WERI-Rb-1 (cell line): Measurements from ENCODE around the gene KCNIP1.

Experiments
- DNase-seq: peaks from one replicate; pipeline ENCODE4 v3.0.0-alpha.2; 2020
- H3K27ac ChIP-seq: fragments of 250-450 bp; sonication (Bioruptor Pico); 2 replicates; pipeline ENCODE4 v1.5.1; 2020; ENCODE audit warnings: mild to moderate bottlenecking, moderate library complexity
- H3K27me3 ChIP-seq: fragments of 250-450 bp; sonication (Bioruptor Pico); 2 replicates; pipeline ENCODE4 v1.5.1; 2021; ENCODE audit warnings: mild to moderate bottlenecking, low read depth, moderate library complexity; ENCODE audit not compliant: insufficient read depth, severe bottlenecking
- H3K36me3 ChIP-seq: fragments of 250-450 bp; sonication (Bioruptor Pico); 2 replicates; pipeline ENCODE4 v1.5.1; 2020; ENCODE audit warnings: mild to moderate bottlenecking, moderate library complexity
- H3K4me3 ChIP-seq: 2 replicates; pipeline ENCODE4 v1.5.1; 2011; ENCODE audit warnings: low read depth, mild to moderate bottlenecking, control low read depth, low read length
- H3K9me3 ChIP-seq: fragments of 250-450 bp; sonication (Bioruptor Pico); 2 replicates; pipeline ENCODE4 v1.5.1; 2021; ENCODE audit warnings: mild to moderate bottlenecking, moderate library complexity; ENCODE audit not compliant: severe bottlenecking
- TF ChIP-seq, protein P1 (sequence below): IDR thresholded peaks from 2 replicates; pipeline ENCODE4 v1.5.1; 2011; ENCODE audit warnings: low read depth, mild to moderate bottlenecking, control low read depth, inconsistent platforms, low read length

Gene KCNIP1

DNA sequence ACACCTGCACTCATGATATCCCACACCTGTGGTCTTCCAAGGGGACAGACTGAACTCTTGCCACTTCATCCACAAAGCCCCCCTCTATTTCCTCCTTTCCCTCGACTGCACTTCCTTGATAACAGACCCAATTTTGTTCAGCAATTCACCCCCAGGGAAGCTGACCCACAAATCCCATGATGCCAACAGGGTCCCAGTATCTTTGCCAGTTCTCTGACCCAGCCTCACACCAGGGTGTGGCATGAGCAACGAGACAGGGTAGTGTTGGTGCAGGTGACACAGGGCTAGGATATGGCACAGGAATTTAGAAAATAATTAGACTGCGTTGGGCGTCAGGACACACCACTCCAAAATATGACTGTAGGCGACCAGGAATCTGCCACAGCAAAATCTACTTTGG, 30.2 kb upstream of the KCNIP1 start:
- no peaks in the 10 kb centered on the region for H3K9me3 ChIP-seq
- no peaks in the 10 kb centered on the region for H3K36me3 ChIP-seq
- no peak overlapping the region for H3K27ac ChIP-seq
- TF ChIP-seq, protein P1, sequence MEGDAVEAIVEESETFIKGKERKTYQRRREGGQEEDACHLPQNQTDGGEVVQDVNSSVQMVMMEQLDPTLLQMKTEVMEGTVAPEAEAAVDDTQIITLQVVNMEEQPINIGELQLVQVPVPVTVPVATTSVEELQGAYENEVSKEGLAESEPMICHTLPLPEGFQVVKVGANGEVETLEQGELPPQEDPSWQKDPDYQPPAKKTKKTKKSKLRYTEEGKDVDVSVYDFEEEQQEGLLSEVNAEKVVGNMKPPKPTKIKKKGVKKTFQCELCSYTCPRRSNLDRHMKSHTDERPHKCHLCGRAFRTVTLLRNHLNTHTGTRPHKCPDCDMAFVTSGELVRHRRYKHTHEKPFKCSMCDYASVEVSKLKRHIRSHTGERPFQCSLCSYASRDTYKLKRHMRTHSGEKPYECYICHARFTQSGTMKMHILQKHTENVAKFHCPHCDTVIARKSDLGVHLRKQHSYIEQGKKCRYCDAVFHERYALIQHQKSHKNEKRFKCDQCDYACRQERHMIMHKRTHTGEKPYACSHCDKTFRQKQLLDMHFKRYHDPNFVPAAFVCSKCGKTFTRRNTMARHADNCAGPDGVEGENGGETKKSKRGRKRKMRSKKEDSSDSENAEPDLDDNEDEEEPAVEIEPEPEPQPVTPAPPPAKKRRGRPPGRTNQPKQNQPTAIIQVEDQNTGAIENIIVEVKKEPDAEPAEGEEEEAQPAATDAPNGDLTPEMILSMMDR = no peak
- no peak overlapping the region for H3K4me3 ChIP-seq
- DNase-seq = no peak
- H3K27me3 ChIP-seq = peaks cover 72% of the 10 kb centered on the region

DNA sequence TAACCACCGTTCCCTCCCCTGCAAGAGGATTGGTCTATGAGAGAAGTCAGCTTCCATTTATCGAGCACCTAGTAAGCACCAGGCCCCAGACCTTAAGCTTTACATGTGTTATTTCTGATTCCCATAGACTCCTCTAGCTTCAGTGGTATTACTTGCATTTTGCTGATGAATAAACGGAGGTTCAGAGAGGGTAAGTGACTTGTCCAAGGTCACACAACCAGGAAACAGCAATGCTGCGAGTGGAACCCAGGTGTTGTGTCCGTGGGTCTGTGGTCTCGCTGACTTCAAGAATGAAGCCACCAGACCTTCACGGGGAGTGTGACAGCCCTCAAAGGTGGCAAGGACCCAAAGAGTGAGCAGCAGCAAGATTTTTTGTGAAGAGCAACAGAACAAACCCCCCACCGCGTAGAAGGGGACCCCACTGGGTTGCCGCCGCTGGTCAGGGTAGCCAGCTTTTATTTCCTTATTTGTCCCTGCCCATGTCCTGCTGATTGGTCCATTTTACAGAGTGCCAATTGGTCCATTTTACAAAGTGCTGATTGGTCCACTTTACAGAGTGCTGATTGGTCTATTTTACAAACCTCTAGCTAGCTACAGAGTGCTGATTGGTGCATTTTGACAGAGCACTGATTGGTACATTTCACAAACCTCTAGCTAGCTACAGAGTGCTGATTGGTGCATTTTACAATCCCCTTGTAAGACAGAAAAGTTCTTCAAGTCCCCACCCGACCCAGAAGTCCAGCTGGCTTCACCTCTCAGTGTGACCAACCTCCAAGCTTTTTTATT, 29.1 kb upstream of the KCNIP1 start:
- no peak for DNase-seq
- Histone ChIP-seq H3K4me3 (no peak overlapping the region), H3K9me3 (no peaks in the 10 kb centered on the region), H3K36me3 (no peaks in the 10 kb centered on the region), H3K27ac (no peak overlapping the region), H3K27me3 (peaks cover 71% of the 10 kb centered on the region)
- TF ChIP-seq, protein P1 = no peak

DNA sequence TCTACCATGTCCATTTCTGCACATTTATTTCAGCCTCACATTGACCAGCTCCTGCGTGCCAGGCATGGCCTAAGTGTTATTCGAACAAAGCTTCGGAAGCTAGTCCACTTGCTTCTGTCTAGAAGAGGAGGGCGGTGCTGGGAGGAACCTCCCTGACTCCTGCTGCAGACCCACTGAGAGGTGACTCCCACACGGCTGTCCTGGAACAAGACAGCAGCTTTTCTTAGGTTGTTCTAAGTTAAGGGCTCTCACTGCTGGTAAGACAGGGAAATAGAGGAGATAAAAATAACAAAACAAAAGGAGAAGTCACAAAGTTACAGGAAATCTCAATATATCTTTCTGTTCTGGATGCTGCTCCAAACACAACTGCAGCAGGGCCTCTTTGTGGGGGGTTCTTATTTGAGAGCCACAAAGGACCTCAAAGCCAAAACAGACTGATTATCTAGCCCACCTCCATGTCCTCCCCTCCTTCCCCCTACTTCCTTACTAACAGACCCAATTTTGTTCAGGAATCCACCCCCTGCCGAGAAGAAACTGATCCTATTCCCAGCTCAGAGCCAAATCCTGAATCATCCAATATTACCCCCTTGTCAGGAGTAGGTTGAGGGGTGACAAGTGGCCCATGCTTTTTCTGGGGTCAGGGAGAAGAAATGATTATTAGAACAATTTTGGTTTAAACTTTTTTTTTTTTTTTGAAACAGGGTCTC, 28.4 kb upstream of the KCNIP1 start:
- H3K27ac ChIP-seq = no peak overlapping the region
- peaks cover 66% of the 10 kb centered on the region for H3K27me3 ChIP-seq
- no peak for DNase-seq
- H3K36me3 ChIP-seq = no peaks in the 10 kb centered on the region
- TF ChIP-seq, protein P1 = no peak
- no peak overlapping the region for H3K4me3 ChIP-seq
- no peaks in the 10 kb centered on the region for H3K9me3 ChIP-seq

DNA sequence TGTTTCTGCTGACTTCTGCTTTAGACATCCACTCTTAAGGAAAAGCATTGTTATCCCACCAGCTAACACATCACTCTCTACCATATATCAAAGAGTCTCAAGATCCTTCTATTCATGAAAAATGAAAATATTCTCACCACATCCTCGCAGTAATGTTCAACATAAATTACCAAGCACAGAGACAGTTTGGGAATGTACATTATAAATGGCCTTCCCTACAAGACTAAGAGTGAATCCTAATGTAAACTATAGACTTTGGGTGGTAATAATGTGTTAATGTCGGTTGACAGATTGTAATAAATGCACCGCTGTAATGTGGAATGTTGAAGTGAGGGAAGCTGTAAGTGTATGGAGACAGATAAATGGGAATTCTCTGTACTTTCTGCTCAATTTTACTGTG, 27.1 kb upstream of the KCNIP1 start:
- Histone ChIP-seq H3K36me3 (no peaks in the 10 kb centered on the region), H3K9me3 (no peaks in the 10 kb centered on the region), H3K4me3 (no peak overlapping the region), H3K27me3 (peaks cover 59% of the 10 kb centered on the region), H3K27ac (no peak overlapping the region)
- no peak for DNase-seq
- TF ChIP-seq, protein P1 = no peak

DNA sequence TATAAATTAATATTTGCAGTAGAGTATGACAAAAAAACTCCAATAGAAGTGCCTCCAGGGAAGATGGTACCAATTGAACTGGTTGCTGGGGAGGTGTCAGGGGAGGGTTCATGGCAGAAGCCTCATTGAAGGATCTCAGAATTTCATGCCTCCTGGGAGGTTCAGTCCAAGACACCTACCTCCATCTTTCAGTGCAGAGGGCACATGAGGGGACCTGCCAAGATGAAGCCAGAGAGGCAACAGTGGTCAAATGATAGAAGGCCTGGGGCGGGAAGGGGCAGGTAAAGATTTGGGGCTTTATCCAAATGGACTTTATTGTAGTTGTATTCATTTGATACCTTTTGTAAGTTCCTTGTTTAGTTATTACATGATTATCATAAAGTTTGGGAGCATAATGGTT, 25.9 kb upstream of the KCNIP1 start:
- Histone ChIP-seq H3K27ac (no peak overlapping the region), H3K36me3 (no peaks in the 10 kb centered on the region), H3K4me3 (no peak overlapping the region), H3K9me3 (no peaks in the 10 kb centered on the region), H3K27me3 (peaks cover 69% of the 10 kb centered on the region)
- TF ChIP-seq, protein P1 = no peak
- DNase-seq = no peak
